Astrocyte of the cerebellum (primary cell): Measurements from ENCODE around the gene PDE4A.
"Not testable (repeated sequence)": the region's sequence is repeated elsewhere in the genome, so short reads cannot be mapped to it uniquely, and the experiment has no call there.

Experiments
- DNase-seq: peaks from one replicate; pipeline ENCODE4 v3.0.0-alpha.2; 2011; ENCODE audit warnings: low read depth
- H3K4me3 ChIP-seq: 2 replicates; pipeline ENCODE4 v1.5.1; 2011; ENCODE audit warnings: mild to moderate bottlenecking, low read depth, low read length, moderate library complexity
- CTCF ChIP-seq: IDR thresholded peaks from 2 replicates; pipeline ENCODE4 v1.5.1; 2012; ENCODE audit warnings: low read length, low read depth, moderate library complexity, mild to moderate bottlenecking; ENCODE audit errors: missing control alignments
- in situ Hi-C: cut with HindIII; loops from 2 replicates; pipeline ENCODE4 v1.10.0; 2017; ENCODE audit warnings: low sequenced_read_pairs

Gene PDE4A

GRCh38 chr19:10408511-10409283 is 11.6 kb upstream of the PDE4A start:
- in situ Hi-C loops: loop anchor here (10.0 kb wide), 1 partner anchor 124 kb away; the partner anchor contains the start of genes ICAM4 and ICAM5
- no peak overlapping the region for H3K4me3 ChIP-seq
- no peak for TF ChIP-seq CTCF
- DNase-seq: no peak

- in situ Hi-C loops, DNase-seq, H3K4me3 ChIP-seq: not testable (repeated sequence)
Observed at GRCh38 chr19:10411224-10411623, 9.1 kb upstream of the PDE4A start.

GRCh38 chr19:10412257-10412977 is 7.9 kb upstream of the PDE4A start:
- no peak for DNase-seq
- in situ Hi-C loops: no loop called here
- TF ChIP-seq CTCF: no peak
- H3K4me3 ChIP-seq: no peak overlapping the region

GRCh38 chr19:10416083-10416379 is 4.3 kb upstream of the PDE4A start:
- peak overlapping the region; percentile 42 for H3K4me3 ChIP-seq
- DNase-seq: no peak
- TF ChIP-seq CTCF: no peak
- in situ Hi-C loops: no loop called here

GRCh38 chr19:10416380-10417257 is 3.7 kb upstream of the PDE4A start:
- peak overlapping the region; percentile 42 for H3K4me3 ChIP-seq
- DNase-seq: peak; percentile 50
- peak; percentile 79 for TF ChIP-seq CTCF
- in situ Hi-C loops: no loop called here

GRCh38 chr19:10417541-10418234 is 2.6 kb upstream of the PDE4A start:
- H3K4me3 ChIP-seq: no peak overlapping the region
- no peak for DNase-seq
- TF ChIP-seq CTCF: no peak
- in situ Hi-C loops: no loop called here
